ENCODE results near the gene FBXO47.

DNA sequence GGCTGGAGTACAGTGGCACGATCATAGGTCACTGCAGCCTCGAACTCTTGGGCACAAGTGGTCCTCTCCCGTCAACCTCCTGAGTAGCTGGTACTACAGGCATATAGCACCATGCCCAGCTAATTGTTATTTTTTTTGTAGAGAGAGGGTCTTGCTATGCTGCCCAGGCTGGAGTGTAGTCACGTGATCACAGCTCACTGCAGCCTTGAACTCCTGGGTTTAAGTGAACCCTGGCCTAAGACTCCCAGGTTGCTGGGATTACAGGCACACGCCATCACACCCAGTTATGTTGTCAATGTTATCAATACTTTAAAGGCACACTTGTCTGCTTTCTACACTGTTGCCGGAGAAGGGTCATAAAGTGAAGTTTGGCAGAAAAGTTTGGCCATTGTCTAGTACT lies 63.8 kb downstream of the FBXO47 start:
- TF ChIP-seq, protein P1, sequence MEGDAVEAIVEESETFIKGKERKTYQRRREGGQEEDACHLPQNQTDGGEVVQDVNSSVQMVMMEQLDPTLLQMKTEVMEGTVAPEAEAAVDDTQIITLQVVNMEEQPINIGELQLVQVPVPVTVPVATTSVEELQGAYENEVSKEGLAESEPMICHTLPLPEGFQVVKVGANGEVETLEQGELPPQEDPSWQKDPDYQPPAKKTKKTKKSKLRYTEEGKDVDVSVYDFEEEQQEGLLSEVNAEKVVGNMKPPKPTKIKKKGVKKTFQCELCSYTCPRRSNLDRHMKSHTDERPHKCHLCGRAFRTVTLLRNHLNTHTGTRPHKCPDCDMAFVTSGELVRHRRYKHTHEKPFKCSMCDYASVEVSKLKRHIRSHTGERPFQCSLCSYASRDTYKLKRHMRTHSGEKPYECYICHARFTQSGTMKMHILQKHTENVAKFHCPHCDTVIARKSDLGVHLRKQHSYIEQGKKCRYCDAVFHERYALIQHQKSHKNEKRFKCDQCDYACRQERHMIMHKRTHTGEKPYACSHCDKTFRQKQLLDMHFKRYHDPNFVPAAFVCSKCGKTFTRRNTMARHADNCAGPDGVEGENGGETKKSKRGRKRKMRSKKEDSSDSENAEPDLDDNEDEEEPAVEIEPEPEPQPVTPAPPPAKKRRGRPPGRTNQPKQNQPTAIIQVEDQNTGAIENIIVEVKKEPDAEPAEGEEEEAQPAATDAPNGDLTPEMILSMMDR (IDR thresholded peaks at IDR 0.05) = no peak
- TF ChIP-seq POLR2A (IDR thresholded peaks at IDR 0.05) = no peak

All from testis (tissue), 2 donors.